ENCODE measurements around the gene BMP8A. TPM values are rescaled to one million over a fixed set of nuclear protein-coding genes. Genes with fewer than 3 reads are reported as not detected.
"Not testable (repeated sequence)": the region's sequence is repeated elsewhere in the genome, so short reads cannot be mapped to it uniquely, and the experiment has no call there.

Gene BMP8A
- total and polyA plus RNA-seq, 9 donors: 0.14 to 1.1 (median 0.40) TPM

DNA sequence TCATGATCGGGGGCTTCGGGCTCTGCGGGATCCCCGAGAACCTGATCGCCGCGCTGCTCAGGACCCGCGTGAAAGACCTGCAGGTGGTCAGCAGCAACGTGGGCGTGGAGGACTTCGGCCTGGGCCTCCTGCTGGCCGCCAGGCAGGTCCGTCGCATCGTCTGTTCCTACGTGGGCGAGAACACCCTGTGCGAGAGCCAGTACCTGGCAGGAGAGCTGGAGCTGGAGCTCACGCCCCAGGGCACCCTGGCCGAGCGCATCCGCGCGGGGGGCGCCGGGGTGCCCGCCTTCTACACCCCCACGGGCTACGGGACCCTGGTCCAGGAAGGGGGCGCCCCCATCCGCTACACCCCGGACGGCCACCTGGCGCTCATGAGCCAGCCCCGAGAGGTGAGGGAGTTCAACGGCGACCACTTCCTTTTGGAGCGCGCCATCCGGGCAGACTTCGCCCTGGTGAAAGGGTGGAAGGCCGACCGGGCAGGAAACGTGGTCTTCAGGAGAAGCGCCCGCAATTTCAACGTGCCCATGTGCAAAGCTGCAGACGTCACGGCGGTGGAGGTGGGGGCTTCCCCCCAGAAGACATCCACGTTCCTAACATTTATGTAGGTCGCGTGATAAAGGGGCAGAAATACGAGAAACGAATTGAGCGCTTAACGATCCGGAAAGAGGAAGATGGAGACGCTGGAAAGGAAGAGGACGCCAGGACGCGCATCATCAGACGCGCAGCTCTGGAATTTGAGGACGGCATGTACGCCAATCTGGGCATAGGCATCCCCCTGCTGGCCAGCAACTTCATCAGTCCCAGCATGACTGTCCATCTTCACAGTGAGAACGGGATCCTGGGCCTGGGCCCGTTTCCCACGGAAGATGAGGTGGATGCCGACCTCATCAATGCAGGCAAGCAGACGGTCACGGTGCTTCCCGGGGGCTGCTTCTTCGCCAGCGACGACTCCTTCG is 24.0 kb downstream of the BMP8A start:
- H3K4me3 ChIP-seq (ENCODE audit: low read length); H3K4me1 ChIP-seq (ENCODE audit: control insufficient read depth, insufficient read depth, low read length); H3K27ac ChIP-seq (ENCODE audit: low read length); H3K27me3 ChIP-seq (ENCODE audit: control insufficient read depth, insufficient read depth, low read length); H3K36me3 ChIP-seq (ENCODE audit: control insufficient read depth, insufficient read depth, low read length); H3K9me3 ChIP-seq (replicated peaks; ENCODE audit: control insufficient read depth, low read depth, low read length): not testable (repeated sequence)
- DNase-seq: peak; percentile 25
- no CpG with 5 or more reads among the region's 78 CpGs for WGBS (ENCODE audit: insufficient coverage)

DNA sequence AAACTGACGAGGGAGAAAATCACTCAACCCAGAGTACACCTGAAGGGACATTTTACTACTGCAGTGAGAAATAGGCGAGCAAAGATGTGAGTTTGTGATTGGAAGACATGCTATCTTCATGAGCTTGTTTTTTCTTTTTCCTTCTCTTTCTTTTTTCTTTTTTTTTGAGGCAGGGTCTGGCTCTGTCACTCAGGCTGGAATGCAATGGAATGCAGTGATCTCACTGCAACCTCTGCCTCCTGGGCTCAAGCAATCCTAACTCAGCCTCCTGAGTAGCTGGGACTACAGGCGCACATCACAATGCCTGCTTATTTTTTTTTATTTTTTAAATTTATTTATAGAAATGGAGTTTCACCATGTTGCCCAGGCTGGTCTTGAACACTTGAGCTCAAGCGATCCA is 25.4 kb downstream of the BMP8A start:
- not testable (repeated sequence) for H3K4me1 ChIP-seq (ENCODE audit: control insufficient read depth, insufficient read depth, low read length); H3K36me3 ChIP-seq (ENCODE audit: control insufficient read depth, insufficient read depth, low read length); H3K27ac ChIP-seq (ENCODE audit: low read length); H3K9me3 ChIP-seq (replicated peaks; ENCODE audit: control insufficient read depth, low read depth, low read length); DNase-seq; H3K4me3 ChIP-seq (ENCODE audit: low read length); H3K27me3 ChIP-seq (ENCODE audit: control insufficient read depth, insufficient read depth, low read length)
- WGBS (ENCODE audit: insufficient coverage): no CpG with 5 or more reads among the region's 4 CpGs

DNA sequence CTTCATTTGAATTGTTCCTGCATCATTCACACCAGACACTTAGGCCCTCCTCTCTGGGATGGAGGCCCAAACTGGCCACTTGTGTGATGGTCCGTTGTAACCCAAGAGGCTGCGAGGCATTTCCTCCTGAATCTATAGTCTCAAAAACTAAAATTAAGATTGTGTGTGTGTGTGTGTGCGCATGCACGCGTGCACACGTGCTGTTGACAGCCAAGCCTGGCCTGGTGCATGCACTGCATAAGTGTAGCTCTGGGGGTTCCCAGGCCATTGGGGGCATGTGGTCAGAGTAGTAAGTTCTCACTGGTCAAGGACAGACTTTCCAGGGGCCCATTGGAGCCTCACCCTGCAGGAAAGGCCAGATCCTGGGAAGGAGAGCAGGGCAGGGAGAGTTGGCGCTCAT is 26.5 kb downstream of the BMP8A start:
- H3K4me1 ChIP-seq (ENCODE audit: control insufficient read depth, insufficient read depth, low read length); H3K9me3 ChIP-seq (replicated peaks; ENCODE audit: control insufficient read depth, low read depth, low read length); H3K36me3 ChIP-seq (ENCODE audit: control insufficient read depth, insufficient read depth, low read length); DNase-seq; H3K27ac ChIP-seq (ENCODE audit: low read length); H3K27me3 ChIP-seq (ENCODE audit: control insufficient read depth, insufficient read depth, low read length); H3K4me3 ChIP-seq (ENCODE audit: low read length): not testable (repeated sequence)
- no CpG with 5 or more reads among the region's 7 CpGs for WGBS (ENCODE audit: insufficient coverage)

DNA sequence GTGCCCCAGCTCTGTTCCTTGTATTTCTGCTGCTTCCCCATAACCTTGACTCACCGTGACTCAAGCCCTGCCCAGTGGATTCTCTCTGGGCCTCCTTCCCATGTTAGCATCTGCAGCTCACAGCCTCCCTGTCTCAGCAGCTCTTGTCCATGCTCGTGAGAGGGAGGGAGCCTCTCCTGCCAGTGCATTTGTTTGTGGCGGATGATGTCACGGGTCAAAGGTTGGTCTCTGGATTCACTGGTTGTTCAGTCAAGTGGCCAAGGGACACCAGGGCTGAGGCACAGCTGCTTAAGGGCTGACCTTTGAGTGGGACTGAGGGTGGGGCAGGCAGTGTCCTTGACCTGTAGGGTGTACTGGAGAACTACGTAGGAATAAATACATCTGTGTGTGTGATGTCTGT is 27.9 kb downstream of the BMP8A start:
- not testable (repeated sequence) for H3K4me1 ChIP-seq (ENCODE audit: control insufficient read depth, insufficient read depth, low read length); H3K4me3 ChIP-seq (ENCODE audit: low read length); H3K36me3 ChIP-seq (ENCODE audit: control insufficient read depth, insufficient read depth, low read length); H3K27me3 ChIP-seq (ENCODE audit: control insufficient read depth, insufficient read depth, low read length); DNase-seq; H3K27ac ChIP-seq (ENCODE audit: low read length); H3K9me3 ChIP-seq (replicated peaks; ENCODE audit: control insufficient read depth, low read depth, low read length)
- WGBS (ENCODE audit: insufficient coverage): no CpG with 5 or more reads among the region's 5 CpGs

DNA sequence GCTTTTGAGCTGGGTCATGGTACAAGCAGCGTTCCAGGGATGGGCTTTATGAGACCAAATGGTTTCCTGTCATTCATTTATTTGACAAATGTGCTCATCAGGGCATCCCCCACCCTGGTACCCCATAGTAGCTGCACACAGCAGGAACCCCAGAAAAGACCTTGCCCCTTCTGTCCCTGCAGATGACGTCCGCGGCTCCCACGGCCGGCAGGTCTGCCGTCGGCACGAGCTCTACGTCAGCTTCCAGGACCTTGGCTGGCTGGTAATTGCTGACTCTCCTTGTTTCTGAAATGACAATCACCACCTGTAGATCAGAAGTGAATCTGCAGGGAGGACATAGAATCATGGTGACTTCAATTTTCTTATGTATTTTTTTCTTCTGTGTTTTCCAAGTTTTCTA is 30.8 kb downstream of the BMP8A start:
- not testable (repeated sequence) for H3K27ac ChIP-seq (ENCODE audit: low read length); H3K9me3 ChIP-seq (replicated peaks; ENCODE audit: control insufficient read depth, low read depth, low read length)
- no CpG with 5 or more reads among the region's 10 CpGs for WGBS (ENCODE audit: insufficient coverage)

DNA sequence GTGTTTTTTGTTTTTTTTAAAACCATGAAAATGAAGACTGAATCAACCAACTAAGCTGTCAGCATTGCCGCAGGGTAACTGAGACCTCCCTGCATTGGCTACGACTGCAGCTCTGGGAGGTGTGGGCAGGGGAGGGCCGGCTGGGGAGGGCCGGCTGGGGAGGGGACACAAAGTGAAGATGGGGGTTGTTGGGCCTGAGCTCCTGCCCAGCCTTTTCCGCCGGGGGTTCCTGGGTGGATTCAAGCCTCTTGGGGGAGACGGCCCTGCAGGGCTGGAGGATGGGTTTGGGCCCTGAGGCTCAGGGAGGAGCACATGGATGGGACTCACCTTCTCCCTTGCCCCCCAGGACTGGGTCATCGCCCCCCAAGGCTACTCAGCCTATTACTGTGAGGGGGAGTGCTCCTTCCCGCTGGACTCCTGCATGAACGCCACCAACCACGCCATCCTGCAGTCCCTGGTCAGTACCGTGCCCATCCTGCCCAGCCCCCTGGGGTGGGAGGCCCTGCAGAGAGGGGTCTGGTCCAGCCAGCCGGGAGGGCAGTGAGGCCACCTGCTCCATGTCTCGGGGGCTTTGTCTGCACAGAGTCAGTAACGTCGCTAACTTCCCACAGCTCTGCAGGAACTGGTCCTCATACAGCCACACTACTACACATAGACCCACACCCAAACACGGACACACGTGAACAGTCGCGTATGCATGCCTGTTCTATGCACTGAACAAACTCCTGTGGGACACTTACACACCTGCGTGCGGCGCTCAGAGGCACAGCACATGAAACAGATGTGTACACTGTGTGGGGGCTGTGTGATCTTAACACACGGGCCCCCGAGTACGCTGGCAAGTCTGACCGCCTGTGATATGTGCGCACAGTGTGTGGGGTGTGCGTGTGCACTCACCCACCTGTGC is 31.5 kb downstream of the BMP8A start:
- no peak for DNase-seq
- no peaks in the 10 kb centered on the region for H3K4me1 ChIP-seq (ENCODE audit: control insufficient read depth, insufficient read depth, low read length)
- H3K4me3 ChIP-seq (ENCODE audit: low read length): no peak overlapping the region
- no peaks in the 10 kb centered on the region for H3K9me3 ChIP-seq (replicated peaks; ENCODE audit: control insufficient read depth, low read depth, low read length)
- 72% methylated on average over 20 of the region's 29 CpGs for WGBS (ENCODE audit: insufficient coverage)
- H3K36me3 ChIP-seq (ENCODE audit: control insufficient read depth, insufficient read depth, low read length): peaks cover 27% of the 10 kb centered on the region
- H3K27me3 ChIP-seq (ENCODE audit: control insufficient read depth, insufficient read depth, low read length): no peaks in the 10 kb centered on the region
- no peak overlapping the region for H3K27ac ChIP-seq (ENCODE audit: low read length)

More for the DNA sequence above, 30.8 kb downstream of the BMP8A start:
- not testable (repeated sequence) for H3K4me1 ChIP-seq (ENCODE audit: control insufficient read depth, insufficient read depth, low read length); DNase-seq; H3K27me3 ChIP-seq (ENCODE audit: control insufficient read depth, insufficient read depth, low read length); H3K4me3 ChIP-seq (ENCODE audit: low read length)
- H3K36me3 ChIP-seq (ENCODE audit: control insufficient read depth, insufficient read depth, low read length): peaks cover 20% of the 10 kb centered on the region

DNA sequence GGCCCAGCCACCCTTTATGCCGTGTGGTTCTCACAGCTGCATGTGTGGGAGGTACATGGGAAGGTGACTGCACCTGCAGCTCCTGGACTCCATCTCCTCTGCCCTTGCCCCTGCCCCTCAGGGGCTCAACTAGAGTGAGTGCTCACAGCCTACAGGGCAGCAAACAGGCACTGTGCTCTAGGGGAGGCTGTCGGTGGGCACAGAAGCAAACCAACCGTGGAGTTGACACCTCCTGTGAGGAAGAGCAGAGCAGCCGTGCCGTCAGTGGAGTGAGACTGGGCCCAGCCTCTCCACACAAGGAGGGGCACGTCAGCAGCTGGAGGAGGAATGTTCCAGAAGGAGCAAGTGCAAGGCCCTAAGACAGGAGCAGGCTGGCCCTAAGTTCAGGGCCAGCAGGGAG is 32.7 kb downstream of the BMP8A start:
- H3K4me1 ChIP-seq (ENCODE audit: control insufficient read depth, insufficient read depth, low read length): no peaks in the 10 kb centered on the region
- no peaks in the 10 kb centered on the region for H3K9me3 ChIP-seq (replicated peaks; ENCODE audit: control insufficient read depth, low read depth, low read length)
- no peak overlapping the region for H3K4me3 ChIP-seq (ENCODE audit: low read length)
- H3K36me3 ChIP-seq (ENCODE audit: control insufficient read depth, insufficient read depth, low read length): peaks cover 39% of the 10 kb centered on the region
- H3K27ac ChIP-seq (ENCODE audit: low read length): no peak overlapping the region
- no peak for DNase-seq
- WGBS (ENCODE audit: insufficient coverage): 39% methylated on average over 6 of the region's 6 CpGs
- no peaks in the 10 kb centered on the region for H3K27me3 ChIP-seq (ENCODE audit: control insufficient read depth, insufficient read depth, low read length)

DNA sequence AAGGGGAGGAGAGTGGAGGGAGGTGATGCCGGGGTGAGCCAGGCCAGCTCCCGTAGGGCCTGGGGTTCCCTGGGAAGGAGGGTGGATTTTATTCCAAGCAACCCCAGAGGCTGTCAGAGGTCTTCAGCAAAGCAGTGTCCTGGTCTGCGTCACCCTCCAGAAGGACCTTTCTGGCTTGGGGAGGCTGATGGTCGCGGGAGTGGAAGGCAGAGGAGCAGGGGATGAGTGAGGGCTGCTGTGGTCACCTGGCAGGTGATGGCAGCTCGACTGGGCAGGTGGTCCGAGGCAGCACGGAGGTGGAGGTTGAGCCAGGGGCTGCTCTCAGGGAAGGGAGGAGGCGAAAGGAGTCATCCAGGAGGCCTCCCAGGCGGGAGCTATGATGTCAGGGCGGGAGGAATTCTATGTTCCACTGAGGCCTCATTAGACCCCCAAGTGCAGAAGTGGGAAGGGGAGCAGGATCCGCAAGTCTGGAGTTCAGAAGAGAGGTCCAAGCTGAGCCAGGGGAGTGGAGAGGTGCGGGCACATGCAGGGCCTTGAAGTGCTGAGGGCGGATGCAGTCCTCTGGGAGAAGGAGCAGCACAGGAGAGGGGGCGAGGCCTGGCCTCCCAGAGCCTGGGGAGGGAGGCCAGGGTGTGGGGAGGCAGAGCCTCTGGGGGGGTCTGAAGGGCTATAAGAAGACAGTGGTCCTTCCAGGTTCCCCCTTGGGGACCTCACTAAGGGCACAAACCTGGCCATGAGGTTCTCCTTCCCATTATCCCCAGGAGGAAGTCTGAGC is 33.3 kb downstream of the BMP8A start:
- no peak overlapping the region for H3K27ac ChIP-seq (ENCODE audit: low read length)
- no peak overlapping the region for H3K4me3 ChIP-seq (ENCODE audit: low read length)
- no peaks in the 10 kb centered on the region for H3K9me3 ChIP-seq (replicated peaks; ENCODE audit: control insufficient read depth, low read depth, low read length)
- H3K27me3 ChIP-seq (ENCODE audit: control insufficient read depth, insufficient read depth, low read length): no peaks in the 10 kb centered on the region
- no peak for DNase-seq
- 84% methylated on average over 15 of the region's 15 CpGs for WGBS (ENCODE audit: insufficient coverage)
- no peaks in the 10 kb centered on the region for H3K4me1 ChIP-seq (ENCODE audit: control insufficient read depth, insufficient read depth, low read length)
- peaks cover 42% of the 10 kb centered on the region for H3K36me3 ChIP-seq (ENCODE audit: control insufficient read depth, insufficient read depth, low read length)

DNA sequence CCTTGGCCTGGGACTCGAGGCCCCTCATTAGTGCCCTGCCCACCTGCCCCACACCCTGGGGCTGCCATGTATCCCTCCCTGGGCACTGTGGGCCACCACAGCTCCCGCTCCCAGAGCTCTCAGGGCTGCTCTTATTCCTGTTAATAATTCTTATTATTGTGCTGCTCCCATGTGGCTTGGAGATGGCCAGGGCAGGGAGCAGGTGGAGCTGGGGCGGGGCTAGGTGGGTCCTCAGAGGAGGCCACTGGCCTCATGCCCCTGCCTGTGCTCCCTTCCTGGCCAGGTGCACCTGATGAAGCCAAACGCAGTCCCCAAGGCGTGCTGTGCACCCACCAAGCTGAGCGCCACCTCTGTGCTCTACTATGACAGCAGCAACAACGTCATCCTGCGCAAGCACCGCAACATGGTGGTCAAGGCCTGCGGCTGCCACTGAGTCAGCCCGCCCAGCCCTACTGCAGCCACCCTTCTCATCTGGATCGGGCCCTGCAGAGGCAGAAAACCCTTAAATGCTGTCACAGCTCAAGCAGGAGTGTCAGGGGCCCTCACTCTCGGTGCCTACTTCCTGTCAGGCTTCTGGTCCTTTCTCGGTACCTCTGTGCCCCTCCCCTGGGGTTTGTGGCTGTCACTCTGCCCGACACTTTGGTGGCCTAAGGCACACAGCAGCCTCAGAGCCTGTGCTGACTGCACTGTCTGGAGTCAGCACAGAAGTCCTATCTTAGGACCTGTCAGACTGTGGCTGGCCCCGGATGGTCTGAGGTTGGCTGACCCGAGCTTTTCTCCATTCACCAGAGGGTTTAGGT is 34.1 kb downstream of the BMP8A start:
- Histone ChIP-seq H3K27me3 (ENCODE audit: control insufficient read depth, insufficient read depth, low read length) (no peaks in the 10 kb centered on the region), H3K9me3 (replicated peaks; ENCODE audit: control insufficient read depth, low read depth, low read length) (no peaks in the 10 kb centered on the region), H3K4me3 (ENCODE audit: low read length) (no peak overlapping the region), H3K36me3 (ENCODE audit: control insufficient read depth, insufficient read depth, low read length) (peaks cover 49% of the 10 kb centered on the region), H3K27ac (ENCODE audit: low read length) (no peak overlapping the region), H3K4me1 (ENCODE audit: control insufficient read depth, insufficient read depth, low read length) (no peaks in the 10 kb centered on the region)
- no peak for DNase-seq
- WGBS (ENCODE audit: insufficient coverage): 81% methylated on average over 14 of the region's 17 CpGs
